GM21737 (cell line): ENCODE data around the gene GALNT14.

Source experiments
- ATAC-seq: cut with Tn5 transposase; IDR thresholded peaks from one replicate; pipeline ENCODE4 v1.9.1; 2021; ENCODE audit warnings: mild to moderate bottlenecking, moderate library complexity; ENCODE audit not compliant: unreplicated experiment

GALNT14 gene

DNA sequence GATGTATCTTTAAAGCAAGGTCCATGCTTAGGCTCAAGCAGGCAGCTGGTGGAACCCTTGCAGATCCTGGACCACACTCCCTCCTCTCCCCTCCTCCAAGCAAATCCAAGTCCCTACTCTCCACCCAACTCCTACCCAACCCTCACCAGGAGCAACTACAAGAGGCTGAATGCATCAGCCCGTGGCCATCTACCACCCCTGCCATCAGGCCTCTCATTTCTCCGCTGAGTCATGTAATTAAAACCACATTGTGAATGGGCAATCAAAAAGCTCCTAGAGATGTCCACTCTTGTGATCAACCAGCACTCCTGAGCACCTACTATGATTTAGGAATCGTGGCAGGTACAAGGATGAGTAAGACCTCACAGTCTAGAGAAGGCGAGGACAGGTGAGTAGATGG, 188.8 kb downstream of the GALNT14 start:
- ATAC-seq, result no peak

DNA sequence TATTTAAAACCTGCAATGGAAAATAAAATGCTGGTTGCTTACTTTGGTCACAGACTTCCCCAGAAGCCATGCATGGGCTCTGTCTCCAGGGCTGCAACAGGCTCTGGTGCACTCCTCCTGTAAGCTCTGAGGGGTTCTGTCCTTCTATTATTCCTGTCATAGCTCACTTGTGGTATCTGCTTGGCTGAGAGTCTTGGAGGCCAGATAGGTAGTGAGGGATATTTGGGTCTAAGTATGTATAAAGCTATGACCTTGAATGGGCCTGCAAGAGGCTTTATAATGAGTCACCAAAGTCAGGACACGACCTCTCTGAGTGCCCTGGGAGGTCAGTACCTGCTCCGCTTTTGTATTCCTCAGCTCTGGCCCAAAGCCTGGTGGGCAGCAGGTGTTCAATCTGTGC, 189.4 kb downstream of the GALNT14 start:
- no peak for ATAC-seq

DNA sequence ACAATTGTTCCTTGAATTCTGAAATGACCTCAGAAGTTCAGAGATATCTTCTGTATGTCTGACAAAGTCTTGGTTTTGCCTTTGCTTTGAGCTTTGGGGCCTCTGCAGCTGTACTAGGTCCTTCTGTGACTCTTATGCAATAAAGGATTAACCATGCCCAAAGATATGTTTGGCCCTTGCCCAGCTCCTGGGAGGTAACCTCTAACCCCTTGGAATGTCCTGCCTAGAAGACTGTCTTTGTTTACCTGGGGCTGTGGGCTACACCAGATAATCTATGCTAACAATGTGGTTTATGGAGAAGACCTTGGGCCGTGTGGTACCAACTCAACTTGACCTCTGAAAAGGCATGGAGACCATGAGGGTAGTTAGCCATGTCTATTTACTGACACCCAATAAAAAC, 190.1 kb downstream of the GALNT14 start:
- ATAC-seq, result no peak

DNA sequence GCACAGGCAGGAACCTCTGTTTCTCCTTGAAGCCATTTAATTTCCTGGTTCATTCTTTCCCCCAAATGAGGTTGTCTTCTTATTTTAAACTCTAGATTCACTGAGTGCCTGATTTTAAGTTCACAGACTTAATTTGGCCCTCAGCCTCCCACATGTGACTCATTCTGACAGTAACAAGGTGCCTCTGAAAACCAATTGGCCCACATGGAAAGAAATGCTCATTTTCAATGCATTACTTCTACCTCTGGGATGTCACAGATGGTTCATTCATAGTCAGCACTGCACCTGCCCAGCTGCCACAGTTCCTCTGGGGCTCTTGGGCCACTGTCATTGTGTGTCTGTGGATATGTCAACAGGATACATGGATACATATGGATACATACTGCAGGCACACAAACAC, 190.6 kb downstream of the GALNT14 start:
- ATAC-seq, result no peak

DNA sequence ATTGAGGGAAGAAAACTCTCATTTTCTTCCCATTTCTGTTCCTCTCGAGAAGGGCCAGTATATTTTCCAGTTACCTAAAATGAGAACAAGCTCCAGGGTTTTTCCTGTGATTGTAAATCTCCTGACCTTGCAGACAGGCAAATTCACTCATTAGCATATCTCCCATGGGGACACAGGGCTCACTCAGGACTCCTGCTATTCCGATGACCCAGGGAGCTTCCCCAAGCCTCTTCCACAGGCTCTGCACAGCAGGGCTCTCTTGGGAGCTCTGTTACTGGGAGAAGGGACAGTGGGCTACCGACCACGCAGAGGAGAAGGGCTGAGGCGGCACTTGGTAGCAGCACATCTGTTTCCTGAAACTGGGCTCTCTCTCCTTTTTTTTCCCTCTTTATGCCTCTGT, 195.8 kb downstream of the GALNT14 start:
- no peak for ATAC-seq

DNA sequence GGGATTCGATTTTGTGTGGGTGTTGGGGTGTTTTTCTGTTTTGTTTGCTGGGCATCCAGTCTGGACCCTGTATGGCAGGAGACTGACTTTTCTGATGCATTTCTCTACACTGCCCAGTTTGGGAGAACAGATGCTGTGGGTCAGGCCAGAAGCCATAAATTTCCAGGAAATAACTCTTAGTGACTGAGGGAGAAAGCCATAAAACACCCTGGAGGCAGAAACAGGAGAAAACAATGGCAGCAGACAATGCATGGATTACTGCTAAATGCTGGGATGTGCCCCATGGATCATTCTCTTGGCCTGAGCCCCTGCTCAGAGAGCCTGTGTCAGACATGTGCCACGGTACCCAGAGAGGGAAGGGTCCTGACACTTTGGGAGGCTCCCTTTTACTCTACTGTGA, 197.4 kb downstream of the GALNT14 start:
- no peak for ATAC-seq

DNA sequence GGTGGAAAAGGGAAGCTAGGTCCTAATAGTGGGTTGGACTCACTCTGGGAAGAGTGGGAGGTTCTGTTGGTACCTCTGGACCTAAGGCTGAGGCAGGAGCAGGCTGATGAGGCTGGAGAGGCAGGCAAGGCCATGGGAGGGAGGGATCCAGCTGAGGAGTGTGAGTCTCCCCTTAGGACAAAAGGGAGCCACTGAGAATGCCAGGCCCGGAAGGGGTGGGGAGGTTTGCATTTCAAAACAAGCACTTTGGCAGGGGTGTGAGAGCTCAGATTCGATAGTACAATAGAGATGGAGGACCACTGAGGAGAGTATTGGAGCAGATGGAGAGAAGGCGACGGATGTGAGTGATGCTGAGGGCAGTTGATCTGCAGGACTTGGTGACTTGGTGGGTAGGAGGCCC, 198.9 kb downstream of the GALNT14 start:
- no peak for ATAC-seq

DNA sequence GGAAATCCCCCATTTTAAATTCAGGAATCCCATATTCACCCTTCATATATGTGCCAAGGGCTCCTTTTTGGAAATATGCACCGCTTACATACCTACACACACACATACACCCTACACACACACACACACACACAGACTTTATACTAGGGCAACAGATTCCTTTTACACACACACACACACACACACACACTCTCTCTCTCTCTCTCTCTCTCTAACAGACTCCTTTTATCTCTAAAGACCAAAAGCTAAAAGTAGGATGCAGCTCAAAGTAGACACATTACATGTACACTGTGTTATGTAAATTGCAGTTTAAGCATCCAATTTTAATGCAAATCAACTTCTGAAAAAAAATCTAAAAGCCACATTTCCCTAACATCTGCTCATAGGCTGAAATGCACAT, 200.0 kb downstream of the GALNT14 start:
- ATAC-seq, result no peak

DNA sequence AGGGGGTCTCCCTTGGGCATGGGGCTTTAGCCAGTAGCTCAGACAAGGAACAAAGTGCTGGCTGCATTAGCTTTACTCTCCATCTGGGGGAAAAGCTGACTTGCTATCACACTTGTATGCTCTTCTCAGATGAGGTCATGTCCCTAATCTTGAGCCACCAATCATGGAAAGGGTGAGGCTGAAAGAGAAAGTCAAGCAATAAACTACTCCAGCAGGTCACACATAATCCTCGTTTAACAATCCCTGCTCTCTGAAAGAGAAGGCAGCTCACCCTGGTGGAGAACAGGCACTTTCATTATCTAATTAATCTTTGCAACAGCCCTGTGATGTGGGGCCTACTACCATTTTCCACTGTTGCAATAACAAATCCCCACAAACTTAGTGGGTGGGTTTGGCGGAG, 201.3 kb downstream of the GALNT14 start:
- ATAC-seq, result no peak

DNA sequence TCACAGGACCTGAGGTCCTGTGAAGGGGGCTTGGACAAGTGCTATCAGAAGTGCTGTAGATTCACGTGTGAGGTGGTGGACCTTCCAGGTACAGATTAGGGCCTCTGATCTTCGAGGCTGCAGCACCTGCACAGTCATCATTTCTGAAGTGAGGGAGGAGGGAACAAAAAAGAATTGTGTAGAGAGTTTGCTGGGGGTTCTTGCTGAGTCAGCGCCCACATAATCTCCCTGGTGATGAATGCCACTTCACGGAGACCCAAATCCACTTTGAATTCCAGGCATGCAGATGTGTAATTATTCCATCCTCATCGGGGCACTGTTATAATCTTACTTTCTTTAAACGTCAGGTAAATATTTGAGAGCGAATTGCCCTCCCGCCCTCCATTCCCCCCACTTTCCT, 202.4 kb downstream of the GALNT14 start:
- no peak for ATAC-seq

DNA sequence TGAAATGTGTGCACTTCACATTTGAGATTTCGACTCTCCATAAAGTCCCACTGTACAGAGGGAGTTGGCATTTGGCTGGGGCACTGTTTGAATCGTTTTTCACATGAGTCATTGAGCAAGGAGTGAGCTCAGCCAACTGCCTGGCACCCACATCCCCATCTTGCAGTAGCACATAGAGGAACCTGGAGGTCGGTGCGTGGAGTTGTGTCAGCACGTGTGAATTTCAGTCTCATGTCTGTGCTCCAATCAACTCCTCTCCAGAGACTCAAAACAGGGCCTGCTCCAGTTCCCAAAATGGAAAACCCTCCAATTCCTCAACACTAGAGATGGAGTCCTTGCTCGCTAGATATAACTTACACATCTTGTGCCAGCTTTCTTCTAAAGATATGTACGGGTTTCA, 204.2 kb downstream of the GALNT14 start:
- ATAC-seq, result no peak

DNA sequence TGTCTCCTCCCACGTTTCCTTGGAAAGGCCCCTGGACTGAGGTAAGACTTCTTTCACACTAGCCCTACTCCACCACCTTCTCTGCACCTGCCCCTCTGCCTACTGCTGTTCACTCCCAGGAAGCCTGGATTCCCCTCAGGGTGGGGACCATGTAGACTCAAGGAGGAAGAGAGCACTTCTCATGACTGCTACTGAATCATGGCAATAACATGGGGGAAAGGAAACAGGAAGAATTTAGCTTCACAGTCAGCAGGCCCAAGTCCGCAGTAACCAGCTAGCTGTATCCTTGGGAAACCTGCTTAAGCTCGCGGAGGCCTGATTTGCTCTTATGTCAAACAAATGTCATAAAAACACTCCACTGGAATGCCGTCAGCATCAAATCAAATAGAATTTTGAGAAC, 204.7 kb downstream of the GALNT14 start:
- ATAC-seq, result no peak

DNA sequence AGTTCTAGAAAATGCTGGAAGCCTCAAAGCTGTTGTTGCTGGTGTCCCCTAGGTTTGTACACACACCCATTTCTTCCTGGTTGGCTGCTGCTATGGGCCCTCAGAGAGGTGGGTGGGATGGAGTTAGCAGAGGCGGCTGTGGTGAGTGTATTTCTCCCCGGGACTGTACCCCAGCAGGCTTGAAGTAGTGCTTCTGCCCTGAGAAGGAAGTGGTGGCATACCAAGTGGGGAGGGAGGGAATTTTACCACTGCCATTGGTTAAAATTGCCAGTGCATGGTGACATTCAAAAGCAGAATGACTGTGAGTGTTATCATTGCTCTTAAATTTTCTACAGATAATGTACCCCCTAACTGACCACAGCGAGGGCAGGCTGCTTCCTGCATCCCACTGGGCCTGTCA, 205.4 kb downstream of the GALNT14 start:
- ATAC-seq, result no peak

DNA sequence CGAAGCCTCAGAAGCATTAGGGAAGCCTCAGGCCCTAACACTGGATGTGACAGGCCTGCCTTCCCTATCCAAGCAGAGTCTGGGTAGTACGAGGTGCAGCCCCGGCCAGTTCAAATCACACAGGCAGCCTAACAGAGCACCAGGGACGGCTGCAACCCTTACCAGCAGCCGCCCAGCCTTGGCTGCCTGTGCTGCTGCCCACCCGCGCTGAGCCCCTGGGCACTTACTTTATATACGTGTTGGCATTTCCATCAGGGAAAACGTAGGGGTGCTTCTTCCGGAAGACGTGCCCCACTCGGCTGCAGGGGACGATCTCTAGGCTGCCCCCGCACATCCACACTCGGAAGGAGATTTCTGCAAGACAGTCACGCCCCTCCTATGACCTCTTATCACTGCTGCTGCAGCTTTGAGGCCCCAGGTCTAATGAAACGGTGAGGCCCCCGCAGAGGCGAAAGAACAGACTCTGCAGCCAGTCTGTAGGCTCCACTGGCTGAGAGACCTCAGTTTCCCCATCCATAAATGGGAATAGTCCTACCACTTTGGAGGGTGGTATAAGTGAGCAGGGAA, 206.3 kb downstream of the GALNT14 start:
- ATAC-seq, result no peak

DNA sequence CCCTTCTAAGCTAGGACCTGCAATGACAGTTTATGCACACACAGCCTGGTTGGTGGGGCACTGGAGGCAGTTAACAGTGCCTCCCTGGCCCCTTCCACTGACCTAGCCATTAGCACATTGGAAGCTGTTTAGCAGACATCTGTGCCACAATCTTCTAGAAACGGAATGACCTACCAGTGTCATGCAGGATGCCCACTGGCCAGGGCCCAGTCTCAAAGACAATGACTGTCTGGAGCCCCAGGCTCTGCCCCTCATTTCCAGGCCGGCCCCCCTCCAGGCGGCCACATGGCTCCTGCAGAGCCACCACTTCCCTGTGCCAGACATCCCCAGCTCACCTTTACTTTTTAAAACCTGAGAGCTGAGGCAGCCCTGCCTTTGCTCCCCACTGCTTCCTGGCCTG, 207.5 kb downstream of the GALNT14 start:
- ATAC-seq, result no peak

DNA sequence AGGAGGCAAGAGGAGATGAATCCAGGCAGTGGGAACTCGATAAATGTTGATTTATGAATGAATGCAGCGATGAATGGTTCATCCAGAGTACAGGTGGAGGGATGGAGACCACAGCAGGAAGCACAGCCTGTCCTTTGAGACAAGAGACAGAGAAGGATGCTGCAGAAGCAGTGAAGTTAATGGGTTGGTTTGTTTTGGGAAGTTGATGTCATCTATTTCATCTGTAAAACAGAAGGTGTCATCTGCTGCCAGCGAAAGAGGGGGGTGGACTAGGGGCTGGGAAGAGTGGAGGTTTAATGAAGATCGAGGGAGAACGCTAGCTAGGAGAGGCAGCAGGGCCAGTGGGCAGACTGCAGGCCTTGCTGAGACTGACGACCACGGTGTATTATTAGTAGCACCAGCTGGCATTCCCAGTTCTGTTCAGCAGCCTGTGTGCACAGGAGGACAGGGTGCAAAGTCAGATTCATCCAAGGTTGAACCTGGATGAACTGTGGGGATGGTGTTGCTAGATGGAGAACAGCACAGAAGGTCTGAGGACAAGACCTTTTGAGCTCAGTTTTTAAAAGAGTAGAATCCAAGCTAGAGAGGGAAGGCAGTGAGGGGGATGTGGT, 210.7 kb downstream of the GALNT14 start:
- ATAC-seq, result no peak

DNA sequence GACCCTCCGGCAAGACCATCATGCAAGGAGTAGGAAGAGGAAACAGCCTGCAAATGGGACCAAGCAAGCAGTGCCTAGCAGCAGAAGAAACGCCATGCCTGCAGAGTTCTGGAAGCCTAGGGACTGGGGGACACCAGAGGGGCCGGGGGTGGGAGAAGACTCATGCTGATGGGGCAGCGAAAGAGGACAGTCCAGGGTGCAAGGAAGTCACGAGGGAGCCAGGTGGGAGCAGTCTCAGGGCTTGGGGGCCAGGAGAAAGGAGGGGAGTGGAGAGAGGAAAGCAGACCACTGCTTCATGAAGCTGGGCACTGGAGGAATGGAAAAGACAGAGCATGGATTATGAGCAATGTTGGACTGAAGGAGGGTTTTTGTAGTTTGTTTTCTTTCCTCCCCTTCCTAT, 211.6 kb downstream of the GALNT14 start:
- no peak for ATAC-seq

DNA sequence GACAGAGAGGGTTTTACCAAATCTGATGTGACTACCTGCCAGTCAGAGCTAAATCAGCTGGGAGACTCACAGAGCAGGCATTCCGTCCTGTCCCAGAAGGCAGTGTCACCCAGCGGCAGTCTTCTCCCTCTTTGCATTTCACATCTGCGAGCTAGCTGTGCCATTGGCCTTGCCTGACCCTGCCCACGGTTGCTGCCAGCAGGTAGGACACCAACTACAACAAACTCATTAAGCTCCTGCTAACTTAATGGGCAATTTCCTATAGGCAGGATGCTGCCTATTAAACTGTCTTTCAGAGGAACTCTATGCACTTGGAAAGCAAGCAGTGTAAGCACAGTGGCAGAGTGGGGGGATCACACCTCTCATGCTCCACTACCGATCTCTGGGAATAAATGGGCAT, 214.6 kb downstream of the GALNT14 start:
- no peak for ATAC-seq

DNA sequence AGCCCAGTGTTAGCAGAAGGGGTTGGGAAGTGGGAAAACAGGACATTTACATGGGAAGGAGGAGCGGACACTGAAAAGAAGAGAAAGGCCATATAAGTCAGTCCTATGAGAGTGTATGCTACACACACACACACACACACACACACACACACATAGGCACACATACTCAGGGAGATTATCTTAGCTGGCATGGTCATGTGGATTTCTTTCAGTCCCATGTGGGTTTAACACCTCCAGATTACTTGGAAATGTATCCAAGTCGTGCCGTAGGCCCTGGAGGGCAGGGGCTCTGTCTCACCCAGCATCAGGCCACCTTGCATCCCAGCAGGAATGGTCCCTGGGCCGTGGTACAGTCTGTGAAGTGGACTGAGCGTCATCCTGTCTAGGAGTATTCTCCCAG, 217.7 kb downstream of the GALNT14 start:
- ATAC-seq, result no peak

DNA sequence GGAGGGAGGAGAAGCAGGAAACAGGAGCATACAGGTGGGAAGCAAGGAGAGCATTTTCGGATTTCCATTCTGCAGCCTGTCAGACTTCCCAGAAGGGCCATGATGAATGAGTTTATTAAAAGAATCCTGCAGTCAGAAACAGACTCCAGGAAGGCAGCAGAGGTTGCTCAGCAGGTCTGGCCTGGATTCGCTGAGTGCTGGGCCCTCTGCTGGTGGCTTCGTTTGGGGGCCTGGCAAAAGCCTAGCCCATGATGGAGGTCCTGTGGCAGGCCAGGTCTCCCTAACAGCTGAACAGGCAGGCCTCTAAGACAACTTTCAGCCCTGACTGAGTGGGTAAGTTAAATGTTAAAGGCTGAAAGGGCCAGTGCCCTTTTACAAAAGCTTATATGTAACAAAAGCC, 222.8 kb downstream of the GALNT14 start:
- ATAC-seq, result no peak

DNA sequence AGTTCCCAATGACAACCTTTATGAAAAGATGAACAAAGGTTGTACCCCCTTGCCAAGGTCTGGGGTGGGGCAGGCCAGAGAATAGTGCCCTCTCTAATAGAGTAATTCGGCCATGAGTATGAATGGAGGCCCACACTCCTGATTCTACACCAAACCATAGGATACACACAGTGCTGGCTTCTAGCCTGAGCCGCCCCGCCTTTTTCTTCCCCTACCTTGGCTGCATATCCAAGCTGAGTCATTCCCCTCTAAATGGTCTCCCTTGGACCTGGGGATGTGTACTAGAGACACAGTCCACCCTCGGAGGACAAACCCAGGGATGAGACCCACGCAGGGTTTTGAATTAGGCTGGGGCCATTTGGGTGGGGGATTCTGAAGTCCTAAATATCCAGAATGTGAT, 223.8 kb downstream of the GALNT14 start:
- no peak for ATAC-seq

DNA sequence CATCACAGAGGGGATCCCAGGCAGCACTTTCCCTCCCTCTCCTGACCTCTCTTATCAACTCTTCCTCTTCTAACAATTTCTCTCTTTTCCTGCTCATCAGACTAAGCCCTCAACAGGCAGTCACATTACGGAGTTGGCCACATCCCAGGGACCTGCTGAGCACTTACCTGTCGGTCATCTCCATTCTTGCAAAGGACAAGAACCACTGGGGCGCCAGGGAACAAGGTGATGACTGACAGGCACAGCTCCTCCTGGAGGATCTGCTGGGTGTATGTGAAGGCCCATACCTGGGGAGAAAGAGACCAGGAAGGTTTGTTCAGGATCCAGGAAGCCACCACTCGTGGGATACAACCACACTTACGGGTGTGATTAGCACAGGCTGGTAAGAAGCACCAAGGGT, 226.2 kb downstream of the GALNT14 start:
- no peak for ATAC-seq

DNA sequence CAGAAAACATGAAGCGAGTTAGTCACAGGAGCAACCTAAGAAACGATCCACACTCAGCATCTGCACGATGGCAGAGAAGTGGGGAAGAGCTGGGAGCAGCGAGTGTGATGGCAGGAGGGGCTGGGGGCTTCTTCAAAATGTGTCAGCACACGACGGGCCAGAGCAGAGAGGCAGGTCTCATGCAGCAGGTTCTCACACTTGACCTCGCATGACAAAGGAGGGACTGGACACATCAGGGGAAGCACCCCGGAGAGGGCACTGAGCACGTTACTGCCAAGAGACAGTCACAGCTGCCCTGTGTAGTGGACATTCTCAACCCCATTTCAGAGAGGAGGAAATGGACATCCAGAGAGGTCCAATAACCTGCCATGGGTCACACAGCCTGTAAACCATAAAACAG, 226.9 kb downstream of the GALNT14 start:
- ATAC-seq, result no peak
